HG03521 (cell line): ENCODE measurements around the gene B4GALNT4.
"Not testable (repeated sequence)": the region's sequence is repeated elsewhere in the genome, so short reads cannot be mapped to it uniquely, and the experiment has no call there.

Source experiments
- ATAC-seq: cut with Tn5 transposase; IDR thresholded peaks from one replicate; pipeline ENCODE4 v1.9.1; 2021; ENCODE audit warnings: mild to moderate bottlenecking, moderate library complexity; ENCODE audit not compliant: unreplicated experiment

The B4GALNT4 gene

GRCh38 chr11:357582-357981 is 11.7 kb upstream of the B4GALNT4 start:
- ATAC-seq, result no peak

GRCh38 chr11:358129-358800 is 11.0 kb upstream of the B4GALNT4 start:
- ATAC-seq, result no peak

- ATAC-seq, result no peak
Measured at GRCh38 chr11:359181-359714, 10.1 kb upstream of the B4GALNT4 start.

GRCh38 chr11:360326-361280 is 8.7 kb upstream of the B4GALNT4 start:
- no peak for ATAC-seq

- ATAC-seq, result no peak
Measured at GRCh38 chr11:362642-363442, 6.5 kb upstream of the B4GALNT4 start.

- ATAC-seq, result not testable (repeated sequence)
Measured at GRCh38 chr11:363443-363805, 5.9 kb upstream of the B4GALNT4 start.

GRCh38 chr11:363948-364761 is 5.1 kb upstream of the B4GALNT4 start:
- no peak for ATAC-seq

- ATAC-seq, result no peak
Measured at GRCh38 chr11:364991-365725, 4.1 kb upstream of the B4GALNT4 start.

GRCh38 chr11:365831-366230 is 3.5 kb upstream of the B4GALNT4 start:
- ATAC-seq, result no peak

GRCh38 chr11:367956-368413 is 1.3 kb upstream of the B4GALNT4 start:
- no peak for ATAC-seq

GRCh38 chr11:368414-369335 is 624 bp upstream of the B4GALNT4 start:
- no peak for ATAC-seq

- ATAC-seq, result no peak
Measured at GRCh38 chr11:370070-370941, 1.0 kb downstream of the B4GALNT4 start.

GRCh38 chr11:371051-371450 is 1.8 kb downstream of the B4GALNT4 start:
- no peak for ATAC-seq

GRCh38 chr11:371716-372590 is 2.7 kb downstream of the B4GALNT4 start:
- no peak for ATAC-seq

- no peak for ATAC-seq
Measured at GRCh38 chr11:372809-373715, 3.8 kb downstream of the B4GALNT4 start.
